ENCODE data around the gene ADH7. TPM values are rescaled to one million over a fixed set of nuclear protein-coding genes. Genes with fewer than 3 reads are reported as not detected.
A peak's percentile ranks its signal among the peaks of the same experiment; 100 is the strongest.

The ADH7 gene
- total and polyA plus RNA-seq, 2 of the 8 experiments (the other 6 are each of a cell fraction or from before 2014, with no cell fraction given), result not detected

DNA sequence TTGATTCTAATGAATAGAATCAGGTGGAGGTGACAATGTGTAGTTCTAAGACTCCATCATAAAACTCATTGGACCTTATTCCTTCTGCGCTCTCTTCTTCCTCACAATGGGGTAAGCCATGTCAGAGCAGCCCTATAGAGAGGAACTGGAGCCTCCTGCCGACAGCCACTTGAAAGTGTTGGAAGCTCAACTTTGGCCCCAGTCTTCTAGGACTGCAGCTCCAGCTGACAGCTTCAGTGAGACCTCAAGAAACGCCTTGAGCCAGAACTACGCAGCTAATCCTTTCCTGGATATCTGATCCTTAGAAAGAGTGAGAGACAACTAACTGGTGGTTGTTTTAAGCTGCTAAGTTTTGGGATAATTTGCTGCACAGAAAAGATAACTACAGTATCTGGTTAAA lies 22.1 kb upstream of the ADH7 start:
- no peak overlapping the region for H2AFZ ChIP-seq (ENCODE audit: low read length)
- CTCF ChIA-PET (ENCODE audit: partially characterized antibody), result interaction anchor here (1.2 to 10.0 kb wide), 7 partner anchors 14 to 358 kb away, joined by 3 to 99 read pairs (median 4); no protein-coding TSS in a partner anchor
- no peak overlapping the region for H3K9ac ChIP-seq (replicated peaks in 1 of 4; ENCODE audit: extremely low read depth in 1 of 4, low read depth in 3 of 4, low read length in 3 of 4)
- no peak overlapping the region for H2BK15ac ChIP-seq (ENCODE audit: low read length)
- no peaks in the 10 kb centered on the region for H3K79me1 ChIP-seq (ENCODE audit: low read depth, low read length)
- WGBS, 2 experiments (ENCODE audit: extremely low coverage in 1 of 2, insufficient coverage in 1 of 2, insufficient read length in 1 of 2, insufficient replicate concordance in 2 of 2, low coverage in 1 of 2, low lambda C conversion rate in 2 of 2, missing lambda C conversion rate in 1 of 2), result 84% methylated on average over 4 of the region's 4 CpGs; no CpG with 5 or more reads in 1 of the 2 experiments
- POLR2A ChIA-PET (ENCODE audit: partially characterized antibody), result interaction anchor here (0.9 to 1.2 kb wide), 2 partner anchors 11 to 369 kb away, joined by 3 read pairs; partner anchors contain the start of gene ADH5
- no peaks in the 10 kb centered on the region for H3K9me3 ChIP-seq (ENCODE audit: insufficient read depth in 2 of 2, low read depth in 1 of 2, low read length in 1 of 2)
- no peak overlapping the region for H3K18ac ChIP-seq (ENCODE audit: extremely low read depth, low read length)
- H3K23me2 ChIP-seq (ENCODE audit: low read depth, low read length), result no peaks in the 10 kb centered on the region
- no peaks in the 10 kb centered on the region; a peak in 1 of 7 replicates for H3K4me1 ChIP-seq (replicated peaks in 1 of 4; ENCODE audit: control insufficient read depth in 3 of 4, insufficient read depth in 4 of 4, low read length in 3 of 4)
- H2BK5ac ChIP-seq (ENCODE audit: low read depth, low read length), result no peak overlapping the region
- no peak overlapping the region for H3K4me3 ChIP-seq (ENCODE audit: extremely low read depth in 1 of 4, insufficient read depth in 2 of 4, low read depth in 3 of 4, low read length in 4 of 4)
- FAIRE-seq (no peak), DNase-seq (ENCODE audit: low read depth in 1 of 2, low spot score in 2 of 2) (no peak)
- H3K4me2 ChIP-seq (ENCODE audit: insufficient read depth in 1 of 2, low read depth in 2 of 2, low read length in 2 of 2), result no peak overlapping the region
- H2AK5ac ChIP-seq (ENCODE audit: low read depth, low read length), result no peak overlapping the region
- H3K14ac ChIP-seq (ENCODE audit: insufficient read length), result no peak overlapping the region
- no peaks in the 10 kb centered on the region for H4K20me1 ChIP-seq (replicated peaks in 1 of 2; ENCODE audit: control insufficient read depth in 1 of 2, insufficient read depth in 2 of 2, low read length in 2 of 2)
- no peak overlapping the region for H2BK20ac ChIP-seq (ENCODE audit: low read length)
- H4K91ac ChIP-seq (replicated peaks; ENCODE audit: insufficient read length, low read length), result no peak overlapping the region
- no peak overlapping the region for H2BK12ac ChIP-seq (ENCODE audit: low read depth, low read length)
- no peak overlapping the region for H2BK120ac ChIP-seq (replicated peaks; ENCODE audit: low read depth, low read length)
- H3K4ac ChIP-seq (replicated peaks; ENCODE audit: insufficient read length, low read depth, low read length), result no peak overlapping the region
- no peak overlapping the region for H3K56ac ChIP-seq (replicated peaks; ENCODE audit: insufficient read length, low read depth, low read length)
- H3K27ac ChIP-seq (ENCODE audit: low read depth, low read length), result no peak overlapping the region
- no peaks in the 10 kb centered on the region for H3K27me3 ChIP-seq (replicated peaks in 1 of 4; ENCODE audit: control insufficient read depth in 3 of 4, extremely low read depth in 1 of 4, insufficient read depth in 3 of 4, low read length in 3 of 4)
- no peak overlapping the region for H3K23ac ChIP-seq (ENCODE audit: insufficient read length)
- TF ChIP-seq RAD21 (IDR thresholded peaks at IDR 0.05 in 1 of 2, conservative IDR thresholded peaks at IDR 0.05 in 1 of 2; ENCODE audit: low read depth in 2 of 2, low read length in 2 of 2) (0 out of 4 replicates have a peak, but pooled peaks of 1 of the 2 experiments have one; percentile 19), SAP30 (IDR thresholded peaks at IDR 0.05; ENCODE audit: insufficient read depth, insufficient replicate concordance, low read length) (no peak), SP1 (IDR thresholded peaks at IDR 0.05; ENCODE audit: low read depth, low read length) (no peak)
- TF ChIP-seq, protein P1, sequence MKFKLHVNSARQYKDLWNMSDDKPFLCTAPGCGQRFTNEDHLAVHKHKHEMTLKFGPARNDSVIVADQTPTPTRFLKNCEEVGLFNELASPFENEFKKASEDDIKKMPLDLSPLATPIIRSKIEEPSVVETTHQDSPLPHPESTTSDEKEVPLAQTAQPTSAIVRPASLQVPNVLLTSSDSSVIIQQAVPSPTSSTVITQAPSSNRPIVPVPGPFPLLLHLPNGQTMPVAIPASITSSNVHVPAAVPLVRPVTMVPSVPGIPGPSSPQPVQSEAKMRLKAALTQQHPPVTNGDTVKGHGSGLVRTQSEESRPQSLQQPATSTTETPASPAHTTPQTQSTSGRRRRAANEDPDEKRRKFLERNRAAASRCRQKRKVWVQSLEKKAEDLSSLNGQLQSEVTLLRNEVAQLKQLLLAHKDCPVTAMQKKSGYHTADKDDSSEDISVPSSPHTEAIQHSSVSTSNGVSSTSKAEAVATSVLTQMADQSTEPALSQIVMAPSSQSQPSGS (IDR thresholded peaks at IDR 0.05; ENCODE audit: low read length), result no peak
- H4K8ac ChIP-seq (ENCODE audit: extremely low read depth, insufficient read depth, low read length), result no peak overlapping the region
- H3K36me3 ChIP-seq (ENCODE audit: control insufficient read depth in 2 of 4, insufficient read depth in 4 of 4, low read length in 3 of 4), result no peaks in the 10 kb centered on the region
- no peak overlapping the region for H4K5ac ChIP-seq (ENCODE audit: insufficient read length, low read depth, low read length)
- no peaks in the 10 kb centered on the region for H3K79me2 ChIP-seq (ENCODE audit: control insufficient read depth in 1 of 2, insufficient read depth in 2 of 2, low read length in 2 of 2)

Data from H1 (cell line).